ENCODE measurements around the gene FHIT. TPM values are rescaled to one million over a fixed set of nuclear protein-coding genes. Genes with fewer than 3 reads are reported as not detected.

FHIT gene
- total RNA-seq, 1 donor, result 16.9 TPM

DNA sequence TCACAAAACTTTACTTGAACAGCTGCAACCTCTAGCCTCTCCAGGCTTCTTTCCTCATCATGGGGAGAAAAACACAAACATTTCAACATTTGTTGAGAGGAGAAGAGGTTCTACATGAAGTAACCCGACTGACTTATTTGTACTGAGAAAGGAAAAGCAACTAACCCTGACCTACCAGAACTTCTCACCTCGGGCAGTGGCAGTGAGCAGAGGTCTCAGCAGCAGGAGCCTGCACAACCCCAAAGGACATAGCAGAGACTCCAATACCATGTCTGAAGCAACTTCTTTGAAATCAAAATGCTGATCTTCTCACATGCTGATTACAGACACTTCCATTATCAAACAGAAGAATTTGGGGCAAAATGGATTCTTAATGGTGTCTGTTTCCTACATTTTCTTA lies 1115.8 kb downstream of the FHIT start:
- H3K4me1 ChIP-seq (ENCODE audit: insufficient read depth, low read length), result no peaks in the 10 kb centered on the region
- H3K9me3 ChIP-seq (ENCODE audit: low read depth, low read length), result no peaks in the 10 kb centered on the region
- no peak overlapping the region for H3K4me3 ChIP-seq (ENCODE audit: low read length)
- no peaks in the 10 kb centered on the region for H3K27me3 ChIP-seq (ENCODE audit: insufficient read depth, low read length)

GRCh38 chr3:60133269-60134162 lies 1117.7 kb downstream of the FHIT start:
- Histone ChIP-seq H3K9me3 (ENCODE audit: low read depth, low read length) (no peaks in the 10 kb centered on the region), H3K4me1 (ENCODE audit: insufficient read depth, low read length) (no peaks in the 10 kb centered on the region), H3K27me3 (ENCODE audit: insufficient read depth, low read length) (no peaks in the 10 kb centered on the region), H3K4me3 (ENCODE audit: low read length) (no peak overlapping the region)

DNA sequence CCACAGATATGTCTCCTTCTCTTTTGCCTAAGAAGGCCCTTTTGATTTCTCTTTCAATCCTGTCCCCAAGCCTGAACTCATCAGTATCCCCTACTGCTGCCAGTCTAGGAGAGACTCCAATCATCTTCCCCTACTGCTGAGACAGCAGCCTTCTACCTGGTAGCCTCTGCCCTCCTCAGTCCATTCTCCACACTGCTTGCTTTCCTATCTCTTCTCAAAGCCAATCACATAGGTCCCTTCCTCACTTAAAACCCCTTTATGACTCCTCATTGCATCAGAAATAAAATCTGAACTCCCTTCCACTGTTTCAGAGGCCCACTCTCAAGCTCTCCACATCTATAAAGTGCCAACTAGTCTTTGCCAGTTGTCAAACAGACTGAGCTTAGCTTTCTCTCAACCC lies 1119.6 kb downstream of the FHIT start:
- Histone ChIP-seq H3K4me1 (ENCODE audit: insufficient read depth, low read length) (no peaks in the 10 kb centered on the region), H3K4me3 (ENCODE audit: low read length) (no peak overlapping the region)

DNA sequence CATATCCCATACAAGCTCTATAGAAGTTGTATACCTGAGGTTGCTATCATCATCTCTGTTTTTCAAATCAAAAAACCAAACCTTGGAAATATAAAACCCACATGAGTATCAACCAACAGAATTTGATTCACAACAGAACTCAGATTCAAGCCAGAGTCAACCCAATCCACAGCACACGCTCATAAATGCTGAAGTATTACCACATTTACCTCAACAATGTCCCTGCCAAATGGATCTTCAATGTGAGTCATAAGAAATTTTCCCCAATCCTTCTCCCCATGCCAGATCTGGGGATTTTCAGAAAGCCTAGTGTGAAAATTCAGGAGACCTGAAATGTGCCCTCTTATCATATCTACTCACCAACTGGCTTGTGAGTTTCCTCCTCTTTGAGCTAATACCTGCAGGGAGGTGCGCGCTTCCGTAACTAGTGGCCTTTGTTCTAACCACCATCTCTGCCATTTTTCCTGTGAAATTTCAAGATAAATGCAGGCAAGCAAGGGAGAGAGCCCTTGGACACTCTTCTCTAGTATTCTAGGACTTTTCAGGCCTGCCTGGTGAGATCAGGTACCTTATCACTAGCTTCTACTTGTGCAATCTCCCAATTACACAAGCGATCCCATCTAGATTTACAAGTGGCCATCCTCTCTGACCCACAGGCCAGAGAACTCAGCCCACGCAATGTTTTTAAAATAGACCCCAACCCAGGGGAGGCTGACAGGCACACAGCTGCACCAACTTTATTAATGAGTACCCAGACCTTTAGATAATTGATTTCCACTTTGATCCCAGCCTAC lies 1124.5 kb downstream of the FHIT start:
- H3K4me3 ChIP-seq (ENCODE audit: low read length), result no peak overlapping the region
- no peaks in the 10 kb centered on the region for H3K9me3 ChIP-seq (ENCODE audit: low read depth, low read length)
- H3K27me3 ChIP-seq (ENCODE audit: insufficient read depth, low read length), result no peaks in the 10 kb centered on the region
- no peaks in the 10 kb centered on the region for H3K4me1 ChIP-seq (ENCODE audit: insufficient read depth, low read length)

More for the DNA sequence above, 1119.6 kb downstream of the FHIT start:
- Histone ChIP-seq H3K27me3 (ENCODE audit: insufficient read depth, low read length) (no peaks in the 10 kb centered on the region), H3K9me3 (ENCODE audit: low read depth, low read length) (no peaks in the 10 kb centered on the region)

GRCh38 chr3:60125686-60126085 lies 1125.6 kb downstream of the FHIT start:
- H3K27me3 ChIP-seq (ENCODE audit: insufficient read depth, low read length), result no peaks in the 10 kb centered on the region
- no peak overlapping the region for H3K4me3 ChIP-seq (ENCODE audit: low read length)
- H3K4me1 ChIP-seq (ENCODE audit: insufficient read depth, low read length), result no peaks in the 10 kb centered on the region
- H3K9me3 ChIP-seq (ENCODE audit: low read depth, low read length), result no peaks in the 10 kb centered on the region

DNA sequence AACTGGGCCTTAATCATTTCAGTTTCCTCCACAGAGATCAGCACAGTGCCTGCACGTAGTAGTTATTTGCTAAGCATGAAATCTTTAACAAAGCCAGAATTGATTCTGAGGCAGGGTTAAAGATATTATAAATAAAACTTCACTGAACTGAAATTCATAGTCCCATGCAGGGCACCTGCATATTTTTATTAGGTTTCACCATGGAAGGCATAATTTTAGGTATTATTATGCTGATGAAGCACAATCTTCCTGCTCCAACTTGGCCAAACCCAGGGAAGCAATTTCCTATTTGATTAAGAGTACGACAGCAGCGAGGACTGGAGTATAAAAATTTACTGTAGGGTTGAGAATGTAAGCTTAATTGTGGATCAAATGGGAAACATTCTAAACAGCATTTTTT lies 1131.0 kb downstream of the FHIT start:
- Histone ChIP-seq H3K4me3 (ENCODE audit: low read length) (no peak overlapping the region), H3K27me3 (ENCODE audit: insufficient read depth, low read length) (no peaks in the 10 kb centered on the region), H3K9me3 (ENCODE audit: low read depth, low read length) (no peaks in the 10 kb centered on the region), H3K4me1 (ENCODE audit: insufficient read depth, low read length) (no peaks in the 10 kb centered on the region)

GRCh38 chr3:60114191-60114590 lies 1137.1 kb downstream of the FHIT start:
- Histone ChIP-seq H3K27me3 (ENCODE audit: insufficient read depth, low read length) (no peaks in the 10 kb centered on the region), H3K4me1 (ENCODE audit: insufficient read depth, low read length) (no peaks in the 10 kb centered on the region), H3K4me3 (ENCODE audit: low read length) (no peak overlapping the region), H3K9me3 (ENCODE audit: low read depth, low read length) (no peaks in the 10 kb centered on the region)

DNA sequence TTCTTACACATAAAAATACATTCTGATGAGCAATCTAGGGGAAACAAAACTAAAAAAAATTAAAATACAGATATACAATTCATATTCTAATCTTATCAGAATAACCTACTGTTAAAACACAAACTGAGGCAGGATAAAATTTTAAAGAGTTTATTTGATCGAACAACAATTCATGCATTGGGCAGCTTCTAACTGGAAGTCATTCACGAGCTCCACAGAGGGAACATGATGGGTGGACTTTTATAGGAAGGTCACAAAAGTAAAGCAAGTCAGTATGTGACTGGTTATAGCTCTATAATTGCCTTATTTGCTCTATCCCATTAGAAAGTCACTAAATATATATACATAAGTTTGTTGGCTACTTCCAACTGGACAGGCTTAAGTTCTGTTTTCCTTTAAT lies 1144.0 kb downstream of the FHIT start:
- Histone ChIP-seq H3K4me3 (ENCODE audit: low read length) (no peak overlapping the region), H3K4me1 (ENCODE audit: insufficient read depth, low read length) (no peaks in the 10 kb centered on the region), H3K27me3 (ENCODE audit: insufficient read depth, low read length) (no peaks in the 10 kb centered on the region), H3K9me3 (ENCODE audit: low read depth, low read length) (no peaks in the 10 kb centered on the region)

GRCh38 chr3:60102154-60102553 lies 1149.1 kb downstream of the FHIT start:
- no peaks in the 10 kb centered on the region for H3K4me1 ChIP-seq (ENCODE audit: insufficient read depth, low read length)
- no peak overlapping the region for H3K4me3 ChIP-seq (ENCODE audit: low read length)
- H3K27me3 ChIP-seq (ENCODE audit: insufficient read depth, low read length), result no peaks in the 10 kb centered on the region
- no peaks in the 10 kb centered on the region for H3K9me3 ChIP-seq (ENCODE audit: low read depth, low read length)

GRCh38 chr3:60101621-60102020 lies 1149.6 kb downstream of the FHIT start:
- no peaks in the 10 kb centered on the region for H3K9me3 ChIP-seq (ENCODE audit: low read depth, low read length)
- H3K4me1 ChIP-seq (ENCODE audit: insufficient read depth, low read length), result no peaks in the 10 kb centered on the region
- H3K4me3 ChIP-seq (ENCODE audit: low read length), result no peak overlapping the region
- H3K27me3 ChIP-seq (ENCODE audit: insufficient read depth, low read length), result no peaks in the 10 kb centered on the region

DNA sequence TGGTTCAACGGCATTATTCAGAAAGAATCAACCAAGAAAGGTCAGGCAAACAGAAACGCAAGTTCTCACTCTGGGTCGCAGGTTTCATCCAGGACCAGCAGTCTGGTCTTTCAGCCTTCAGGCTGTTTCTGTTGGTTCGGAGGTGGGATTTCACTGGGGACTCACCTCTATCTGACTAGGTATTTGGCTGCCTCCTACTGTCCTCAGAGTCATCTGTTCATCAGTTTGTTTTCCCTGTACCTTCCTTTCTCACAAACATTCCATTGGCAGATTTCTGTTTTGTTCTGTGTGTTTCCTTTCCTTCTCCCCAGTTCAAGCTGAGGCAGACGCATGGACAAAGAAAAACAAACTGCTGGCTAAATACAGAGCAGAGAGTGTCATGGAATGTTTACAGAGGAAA lies 1154.8 kb downstream of the FHIT start:
- Histone ChIP-seq H3K4me3 (ENCODE audit: low read length) (no peak overlapping the region), H3K27me3 (ENCODE audit: insufficient read depth, low read length) (no peaks in the 10 kb centered on the region), H3K9me3 (ENCODE audit: low read depth, low read length) (no peaks in the 10 kb centered on the region), H3K4me1 (ENCODE audit: insufficient read depth, low read length) (no peaks in the 10 kb centered on the region)

- Histone ChIP-seq H3K4me3 (ENCODE audit: low read length) (no peak overlapping the region), H3K27me3 (ENCODE audit: insufficient read depth, low read length) (no peaks in the 10 kb centered on the region), H3K4me1 (ENCODE audit: insufficient read depth, low read length) (no peaks in the 10 kb centered on the region), H3K9me3 (ENCODE audit: low read depth, low read length) (no peaks in the 10 kb centered on the region)
Observed at GRCh38 chr3:60095930-60096329, 1155.3 kb downstream of the FHIT start.

DNA sequence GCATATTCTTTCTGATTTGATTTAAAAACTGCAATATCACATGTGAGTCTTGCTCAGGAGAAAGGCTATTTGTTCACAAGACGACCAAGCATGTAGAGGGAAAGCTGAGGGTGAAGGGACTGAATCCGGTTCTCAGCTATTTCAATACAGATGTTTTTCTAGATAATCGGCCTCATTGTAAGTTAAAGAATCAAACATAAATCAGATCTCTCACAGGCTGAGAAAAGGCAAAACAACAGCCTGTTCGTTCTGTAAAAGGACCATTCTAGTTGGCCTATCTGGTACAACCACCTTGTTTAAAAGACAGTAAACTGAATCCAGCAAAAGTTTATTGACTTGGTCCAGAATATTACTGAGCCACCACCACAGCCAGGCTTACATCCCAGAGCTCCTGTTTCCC lies 1155.7 kb downstream of the FHIT start:
- H3K27me3 ChIP-seq (ENCODE audit: insufficient read depth, low read length), result no peaks in the 10 kb centered on the region
- H3K4me1 ChIP-seq (ENCODE audit: insufficient read depth, low read length), result no peaks in the 10 kb centered on the region
- no peaks in the 10 kb centered on the region for H3K9me3 ChIP-seq (ENCODE audit: low read depth, low read length)
- no peak overlapping the region for H3K4me3 ChIP-seq (ENCODE audit: low read length)

DNA sequence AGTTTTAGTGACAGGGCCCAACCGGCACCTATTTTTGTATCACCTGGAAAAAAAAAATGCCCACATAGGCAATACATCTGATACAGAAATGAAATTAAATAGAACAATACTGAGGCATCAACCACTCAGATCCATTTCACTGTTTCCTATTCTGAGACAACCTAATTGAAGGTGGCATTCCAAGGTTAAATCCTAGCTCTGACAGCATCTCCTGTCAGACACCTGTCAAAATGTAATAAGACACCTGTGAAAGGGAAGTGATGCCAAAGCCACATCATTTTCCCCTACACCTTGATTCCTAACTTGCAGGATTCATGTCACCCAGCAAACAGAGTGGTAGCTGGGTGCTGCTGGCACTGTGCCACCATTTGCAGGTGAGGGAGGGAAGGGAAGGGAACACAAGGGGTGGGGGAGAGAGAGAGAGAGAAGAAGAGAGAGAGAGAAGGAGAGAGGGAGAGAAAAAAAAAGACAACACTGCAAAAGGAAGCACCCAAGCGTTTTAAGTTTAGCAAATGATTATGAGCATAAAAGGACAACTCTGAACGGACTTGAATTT lies 1156.8 kb downstream of the FHIT start:
- no peaks in the 10 kb centered on the region for H3K4me1 ChIP-seq (ENCODE audit: insufficient read depth, low read length)
- no peak overlapping the region for H3K4me3 ChIP-seq (ENCODE audit: low read length)
- no peaks in the 10 kb centered on the region for H3K27me3 ChIP-seq (ENCODE audit: insufficient read depth, low read length)
- H3K9me3 ChIP-seq (ENCODE audit: low read depth, low read length), result no peaks in the 10 kb centered on the region

DNA sequence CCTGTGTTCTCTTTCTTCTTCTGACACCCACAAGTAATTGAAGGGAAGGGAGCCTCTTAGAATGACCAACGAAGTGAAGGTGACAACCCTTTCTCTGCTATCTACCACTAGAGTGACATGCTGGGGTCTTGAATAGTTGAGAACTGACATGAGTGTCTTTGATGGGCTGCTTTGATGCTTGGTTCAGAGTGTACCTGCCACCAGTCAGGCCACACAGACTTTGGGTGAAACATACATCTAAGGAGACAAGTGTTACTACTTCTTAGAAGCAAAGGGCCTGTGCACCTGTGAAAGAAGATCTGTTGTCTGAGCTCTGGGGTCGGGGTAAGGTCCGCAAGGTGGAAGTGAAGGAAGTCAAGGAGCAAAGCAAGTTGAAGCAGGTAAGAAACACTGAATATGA lies 1160.7 kb downstream of the FHIT start:
- Histone ChIP-seq H3K4me3 (ENCODE audit: low read length) (no peak overlapping the region), H3K9me3 (ENCODE audit: low read depth, low read length) (no peaks in the 10 kb centered on the region), H3K4me1 (ENCODE audit: insufficient read depth, low read length) (no peaks in the 10 kb centered on the region), H3K27me3 (ENCODE audit: insufficient read depth, low read length) (no peaks in the 10 kb centered on the region)

Data from mononuclear cell (primary cell).